ENCODE results near the gene RPS19BP1.
A peak's percentile ranks its signal among the peaks of the same experiment; 100 is the strongest.

DNA sequence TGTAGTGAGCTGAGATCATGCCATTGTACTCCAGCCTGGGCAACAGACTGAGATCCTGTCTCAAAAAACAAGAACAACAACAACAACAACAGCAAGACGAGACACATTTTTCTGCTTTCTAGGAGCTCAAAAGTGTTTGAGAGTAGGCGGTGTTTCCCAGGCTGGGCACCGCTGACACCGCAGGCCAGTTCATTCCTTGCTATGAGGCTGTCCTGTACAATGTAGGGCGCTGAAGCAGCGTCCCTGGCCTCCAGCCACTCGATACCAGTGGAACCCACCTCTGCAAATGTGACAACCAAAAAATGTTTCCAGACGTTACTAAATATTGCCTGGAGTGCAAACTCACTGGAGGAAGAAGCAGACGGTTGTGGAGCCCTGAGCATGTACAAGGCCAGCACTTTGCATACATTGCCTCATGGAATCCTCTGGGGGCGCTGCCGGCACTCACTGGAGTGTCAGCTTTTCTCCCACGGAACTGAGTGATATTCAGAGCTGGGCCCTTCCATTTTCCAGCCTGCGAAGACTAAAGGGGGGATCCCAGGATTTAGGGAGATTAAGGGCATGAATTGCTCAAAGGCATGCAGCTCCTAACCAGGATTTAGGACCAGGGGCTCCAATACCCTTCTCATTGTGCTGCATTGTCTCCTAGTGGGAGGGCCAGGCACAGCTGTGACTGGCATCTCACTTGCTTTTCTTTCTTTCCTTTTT, 36.3 kb downstream of the RPS19BP1 start:
- TF ChIP-seq, protein P1, sequence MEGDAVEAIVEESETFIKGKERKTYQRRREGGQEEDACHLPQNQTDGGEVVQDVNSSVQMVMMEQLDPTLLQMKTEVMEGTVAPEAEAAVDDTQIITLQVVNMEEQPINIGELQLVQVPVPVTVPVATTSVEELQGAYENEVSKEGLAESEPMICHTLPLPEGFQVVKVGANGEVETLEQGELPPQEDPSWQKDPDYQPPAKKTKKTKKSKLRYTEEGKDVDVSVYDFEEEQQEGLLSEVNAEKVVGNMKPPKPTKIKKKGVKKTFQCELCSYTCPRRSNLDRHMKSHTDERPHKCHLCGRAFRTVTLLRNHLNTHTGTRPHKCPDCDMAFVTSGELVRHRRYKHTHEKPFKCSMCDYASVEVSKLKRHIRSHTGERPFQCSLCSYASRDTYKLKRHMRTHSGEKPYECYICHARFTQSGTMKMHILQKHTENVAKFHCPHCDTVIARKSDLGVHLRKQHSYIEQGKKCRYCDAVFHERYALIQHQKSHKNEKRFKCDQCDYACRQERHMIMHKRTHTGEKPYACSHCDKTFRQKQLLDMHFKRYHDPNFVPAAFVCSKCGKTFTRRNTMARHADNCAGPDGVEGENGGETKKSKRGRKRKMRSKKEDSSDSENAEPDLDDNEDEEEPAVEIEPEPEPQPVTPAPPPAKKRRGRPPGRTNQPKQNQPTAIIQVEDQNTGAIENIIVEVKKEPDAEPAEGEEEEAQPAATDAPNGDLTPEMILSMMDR (IDR thresholded peaks at IDR 0.05; ENCODE audit: borderline replicate concordance, extremely low read depth, low read length, poor library complexity, severe bottlenecking): peak; percentile 59
- no peak for TF ChIP-seq EZH2 (IDR thresholded peaks at IDR 0.05; ENCODE audit: borderline replicate concordance, low read depth, low read length, severe bottlenecking)

Data from DND-41 (cell line).